GM21367 (cell line): ENCODE measurements around the gene ZMYM2.

Experiments used
- ATAC-seq: cut with Tn5 transposase; IDR thresholded peaks from one replicate; pipeline ENCODE4 v1.9.1; 2021; ENCODE audit not compliant: unreplicated experiment

The ZMYM2 gene

GRCh38 chr13:20102525-20103180 is 144.1 kb downstream of the ZMYM2 start:
- ATAC-seq = no peak

GRCh38 chr13:20105161-20105689 is 146.7 kb downstream of the ZMYM2 start:
- ATAC-seq = no peak

- ATAC-seq = no peak
Measured at GRCh38 chr13:20106742-20107141, 148.2 kb downstream of the ZMYM2 start.

- ATAC-seq = no peak
Measured at GRCh38 chr13:20109037-20109436, 150.5 kb downstream of the ZMYM2 start.

GRCh38 chr13:20114066-20114610 is 155.6 kb downstream of the ZMYM2 start:
- ATAC-seq = no peak

GRCh38 chr13:20116213-20116612 is 157.7 kb downstream of the ZMYM2 start:
- ATAC-seq = no peak

- no peak for ATAC-seq
Measured at GRCh38 chr13:20118268-20119140, 160.0 kb downstream of the ZMYM2 start.

GRCh38 chr13:20119960-20120359 is 161.4 kb downstream of the ZMYM2 start:
- ATAC-seq = no peak

- no peak for ATAC-seq
Measured at GRCh38 chr13:20121159-20121525, 162.6 kb downstream of the ZMYM2 start.

GRCh38 chr13:20124303-20124702 is 165.8 kb downstream of the ZMYM2 start:
- no peak for ATAC-seq

- ATAC-seq = no peak
Measured at GRCh38 chr13:20125129-20125782, 166.7 kb downstream of the ZMYM2 start.

- ATAC-seq = no peak
Measured at GRCh38 chr13:20125783-20126165, 167.2 kb downstream of the ZMYM2 start.

GRCh38 chr13:20126541-20127261 is 168.2 kb downstream of the ZMYM2 start:
- ATAC-seq = no peak

GRCh38 chr13:20127262-20127561 is 168.7 kb downstream of the ZMYM2 start:
- no peak for ATAC-seq

GRCh38 chr13:20127562-20128458 is 169.3 kb downstream of the ZMYM2 start:
- ATAC-seq = peak; percentile 66

- ATAC-seq = no peak
Measured at GRCh38 chr13:20128459-20128931, 170.0 kb downstream of the ZMYM2 start.

- ATAC-seq = no peak
Measured at GRCh38 chr13:20129076-20129475, 170.5 kb downstream of the ZMYM2 start.

- no peak for ATAC-seq
Measured at GRCh38 chr13:20130012-20130411, 171.5 kb downstream of the ZMYM2 start.

GRCh38 chr13:20130652-20131051 is 172.1 kb downstream of the ZMYM2 start:
- ATAC-seq = no peak
